Occipital lobe (tissue), 3 donors: ENCODE results near the gene SLC35G4. TPM values are rescaled to one million over a fixed set of nuclear protein-coding genes. Genes with fewer than 3 reads are reported as not detected.
A peak's percentile ranks its signal among the peaks of the same experiment; 100 is the strongest.
"Not testable (repeated sequence)": the region's sequence is repeated elsewhere in the genome, so short reads cannot be mapped to it uniquely, and the experiment has no call there.

Source experiments
- DNase-seq: peaks from one replicate; lab custom pipeline; 2025; lab: John Stamatoyannopoulos, UW
- small RNA-seq: library from RNA; depleted of rRNA; stranded (forward); fragments of <200 nt; gene quantifications from one replicate; pipeline ENCODE3, GENCODE V24; 2014
- total RNA-seq: library from RNA; depleted of rRNA; stranded (reverse); fragments of >200 nt; gene quantifications from one replicate; pipeline ENCODE4 v1.2.3, GENCODE V29; 2014

Gene SLC35G4
- total RNA-seq, 1 donor from 2014 or later: not detected

- DNase-seq: not testable (repeated sequence)
These were observed 4.2 kb downstream of the SLC35G4 start for GRCh38 chr18:11613611-11614010.

- not testable (repeated sequence) for DNase-seq
These were observed 4.6 kb downstream of the SLC35G4 start for GRCh38 chr18:11614042-11614441.

GRCh38 chr18:11614981-11615380, 5.6 kb downstream of the SLC35G4 start:
- not testable (repeated sequence) for DNase-seq

- not testable (repeated sequence) for DNase-seq
These were observed 37.9 kb downstream of the SLC35G4 start for GRCh38 chr18:11647310-11647709.

GRCh38 chr18:11647804-11648203, 38.4 kb downstream of the SLC35G4 start:
- DNase-seq: not testable (repeated sequence)

GRCh38 chr18:11649839-11650238, 40.4 kb downstream of the SLC35G4 start:
- no peak for DNase-seq

- no peak for DNase-seq
These were observed 42.5 kb downstream of the SLC35G4 start for GRCh38 chr18:11651899-11652298.

- no peak for DNase-seq
These were observed 44.1 kb downstream of the SLC35G4 start for GRCh38 chr18:11653521-11653920.

DNA sequence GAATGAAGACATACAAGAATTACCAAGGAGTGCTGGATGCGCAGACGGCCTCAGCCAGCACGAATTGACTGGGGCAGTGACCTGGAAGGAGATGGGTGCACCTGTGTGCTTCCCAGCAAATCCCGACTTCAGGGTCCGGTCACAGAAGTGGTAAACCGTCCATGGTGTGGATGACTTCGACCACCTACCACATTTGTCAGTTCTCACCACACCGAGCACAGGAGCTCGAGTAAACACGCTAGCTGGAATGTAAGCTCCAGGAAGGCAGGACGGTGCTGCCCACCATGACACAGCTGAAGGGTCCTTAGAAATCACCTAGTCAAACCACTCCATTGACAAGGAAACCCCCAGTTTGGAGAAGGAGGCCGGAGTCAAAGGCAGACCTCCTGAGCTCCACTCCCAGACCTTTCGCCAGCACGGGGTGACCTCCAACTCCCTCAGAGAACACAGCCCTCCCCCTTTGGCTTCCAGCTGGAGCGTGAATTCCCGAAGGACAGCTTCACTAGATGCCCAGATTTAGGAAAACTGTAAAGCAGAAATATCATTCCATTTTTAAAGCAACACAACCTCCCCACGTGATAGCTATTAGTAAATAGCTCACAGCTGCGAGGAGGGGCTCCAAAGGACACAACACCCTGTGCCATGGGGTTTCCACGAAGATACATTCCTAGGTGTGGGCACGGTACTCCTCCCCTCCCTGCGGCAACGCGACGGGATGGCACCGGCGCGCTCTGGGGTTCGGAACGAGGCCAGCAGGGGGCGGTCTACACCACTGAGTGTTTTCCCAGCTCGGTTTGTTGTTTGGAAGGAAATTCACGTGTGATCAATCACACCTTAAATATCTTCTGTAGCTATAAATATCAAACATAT, 45.6 kb downstream of the SLC35G4 start:
- DNase-seq: peak; percentile 12

DNA sequence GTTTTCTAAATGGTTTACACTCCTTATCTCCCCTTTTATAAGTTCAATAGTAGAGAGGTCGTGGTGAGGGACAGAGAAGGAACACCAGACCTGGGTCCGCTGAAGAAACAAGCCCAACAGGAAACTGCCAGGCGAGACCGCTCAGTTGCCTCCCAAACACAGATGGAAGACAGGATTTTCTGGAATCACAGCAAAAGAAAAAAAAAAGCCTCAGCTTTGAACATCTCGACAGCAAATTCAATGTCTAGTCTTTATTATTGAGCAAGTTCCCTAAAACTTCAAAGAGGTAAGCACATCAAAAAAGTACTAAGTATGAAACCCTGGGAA, 46.2 kb downstream of the SLC35G4 start:
- DNase-seq: no peak

- DNase-seq: no peak
These were observed 47.8 kb downstream of the SLC35G4 start for GRCh38 chr18:11657152-11657551.

- DNase-seq: no peak
These were observed 48.2 kb downstream of the SLC35G4 start for GRCh38 chr18:11657554-11657953.

- DNase-seq: no peak
These were observed 48.6 kb downstream of the SLC35G4 start for GRCh38 chr18:11658019-11658418.

GRCh38 chr18:11658989-11659388, 49.6 kb downstream of the SLC35G4 start:
- DNase-seq: no peak

Small RNAs within 50 kb of the gene (small RNA-seq; reads per million reads assigned to genes)
- gene AP001120.4: not detected

Other genes starting within 250 kb of the SLC35G4 start
- 49.8 TPM for gene GNAL, start 79.7 kb downstream of the SLC35G4 start, total RNA-seq
- gene CHMP1B, start 241.8 kb downstream of the SLC35G4 start, total RNA-seq: 68.8 TPM